ENCODE measurements around the gene SLC16A2.

GRCh38 chrX:74534569-74535038 is 113.3 kb downstream of the SLC16A2 start:
- TF ChIP-seq, protein P1, sequence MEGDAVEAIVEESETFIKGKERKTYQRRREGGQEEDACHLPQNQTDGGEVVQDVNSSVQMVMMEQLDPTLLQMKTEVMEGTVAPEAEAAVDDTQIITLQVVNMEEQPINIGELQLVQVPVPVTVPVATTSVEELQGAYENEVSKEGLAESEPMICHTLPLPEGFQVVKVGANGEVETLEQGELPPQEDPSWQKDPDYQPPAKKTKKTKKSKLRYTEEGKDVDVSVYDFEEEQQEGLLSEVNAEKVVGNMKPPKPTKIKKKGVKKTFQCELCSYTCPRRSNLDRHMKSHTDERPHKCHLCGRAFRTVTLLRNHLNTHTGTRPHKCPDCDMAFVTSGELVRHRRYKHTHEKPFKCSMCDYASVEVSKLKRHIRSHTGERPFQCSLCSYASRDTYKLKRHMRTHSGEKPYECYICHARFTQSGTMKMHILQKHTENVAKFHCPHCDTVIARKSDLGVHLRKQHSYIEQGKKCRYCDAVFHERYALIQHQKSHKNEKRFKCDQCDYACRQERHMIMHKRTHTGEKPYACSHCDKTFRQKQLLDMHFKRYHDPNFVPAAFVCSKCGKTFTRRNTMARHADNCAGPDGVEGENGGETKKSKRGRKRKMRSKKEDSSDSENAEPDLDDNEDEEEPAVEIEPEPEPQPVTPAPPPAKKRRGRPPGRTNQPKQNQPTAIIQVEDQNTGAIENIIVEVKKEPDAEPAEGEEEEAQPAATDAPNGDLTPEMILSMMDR (IDR thresholded peaks at IDR 0.05), result no peak
- no peak for TF ChIP-seq POLR2A (IDR thresholded peaks at IDR 0.05)

Measured in body of pancreas (tissue), 4 donors.